NT2/D1 (cell line): ENCODE data around the gene PTPN9.

Source experiments
- DNase-seq: peaks from one replicate; pipeline ENCODE4 v3.0.0-alpha.2; 2011; ENCODE audit warnings: low read depth, low spot score
- H3K27me3 ChIP-seq: 2 replicates; pipeline ENCODE4 v1.6.0; 2011; ENCODE audit warnings: mild to moderate bottlenecking; ENCODE audit not compliant: insufficient read length, insufficient read depth
- H3K36me3 ChIP-seq: 2 replicates; pipeline ENCODE4 v1.6.1; 2011; ENCODE audit warnings: mild to moderate bottlenecking, low read length, mixed read lengths; ENCODE audit not compliant: insufficient read depth, insufficient read length
- H3K4me1 ChIP-seq: 2 replicates; pipeline ENCODE4 v1.5.1; 2011; ENCODE audit not compliant: insufficient read depth, insufficient read length
- H3K4me3 ChIP-seq: 2 replicates; pipeline ENCODE4 v1.5.1; 2011; ENCODE audit warnings: low read depth; ENCODE audit not compliant: insufficient read length
- H3K9ac ChIP-seq: 2 replicates; pipeline ENCODE4 v1.6.0; 2011; ENCODE audit warnings: low read depth; ENCODE audit not compliant: insufficient read length
- H3K9me3 ChIP-seq: 2 replicates; pipeline ENCODE4 v1.5.1; 2011; ENCODE audit warnings: mild to moderate bottlenecking, low read length; ENCODE audit not compliant: insufficient read depth
- SUZ12 ChIP-seq: IDR thresholded peaks from 2 replicates; pipeline ENCODE4 v1.6.1; 2011; ENCODE audit not compliant: insufficient read length, insufficient read depth; ENCODE audit errors: extremely low read depth
- YY1 ChIP-seq: IDR thresholded peaks from 2 replicates; pipeline ENCODE4 v1.6.1; 2011; ENCODE audit not compliant: insufficient read length, insufficient read depth
- ZNF274 ChIP-seq: IDR thresholded peaks from 2 replicates; pipeline ENCODE4 v1.6.1; 2011; ENCODE audit warnings: mild to moderate bottlenecking, low read depth, low read length

PTPN9 gene

DNA sequence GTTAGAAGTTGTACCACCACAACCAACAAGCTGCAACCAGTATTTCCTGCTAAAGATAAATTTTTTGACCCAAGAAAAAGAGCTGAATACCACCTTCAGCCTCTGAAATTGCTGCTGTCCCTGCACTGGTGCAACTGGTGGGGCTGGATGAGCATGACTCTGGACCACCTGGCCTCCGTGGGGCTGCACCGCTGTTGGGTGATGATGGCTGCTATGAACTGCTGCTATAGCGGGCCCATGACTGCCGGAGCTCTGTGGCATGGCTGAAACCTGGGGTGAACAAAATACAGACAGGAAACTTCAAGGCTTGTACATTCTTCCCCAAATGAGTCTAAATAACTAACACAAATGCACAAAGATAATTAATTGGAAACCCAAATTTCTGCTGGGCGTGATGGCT is 156.6 kb downstream of the PTPN9 start:
- DNase-seq: no peak
- Histone ChIP-seq H3K4me1 (no peaks in the 10 kb centered on the region), H3K36me3 (peaks cover 65% of the 10 kb centered on the region), H3K27me3 (no peaks in the 10 kb centered on the region), H3K9ac (no peak overlapping the region), H3K4me3 (no peak overlapping the region), H3K9me3 (no peaks in the 10 kb centered on the region)
- TF ChIP-seq ZNF274 (no peak), YY1 (no peak), SUZ12 (no peak)

DNA sequence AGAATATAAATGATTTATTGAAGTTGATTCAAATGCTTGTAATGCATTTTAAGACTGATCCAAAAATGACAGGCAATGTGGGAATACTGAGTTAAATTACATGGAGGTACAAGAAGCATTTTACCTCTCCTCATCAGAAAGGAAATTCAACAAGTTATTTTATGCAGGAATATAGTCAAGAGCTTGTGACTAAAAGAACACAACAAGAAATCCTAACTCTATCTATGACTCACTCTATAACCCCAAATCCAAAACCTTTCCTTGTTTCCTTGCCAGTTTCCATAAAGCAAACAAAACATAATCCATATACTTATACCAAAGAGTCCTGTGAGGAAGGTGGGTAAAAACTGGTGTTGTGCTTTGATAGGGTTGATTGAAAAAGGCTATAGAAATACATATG is 158.4 kb downstream of the PTPN9 start:
- peaks cover 54% of the 10 kb centered on the region for H3K36me3 ChIP-seq
- H3K27me3 ChIP-seq: no peaks in the 10 kb centered on the region

DNA sequence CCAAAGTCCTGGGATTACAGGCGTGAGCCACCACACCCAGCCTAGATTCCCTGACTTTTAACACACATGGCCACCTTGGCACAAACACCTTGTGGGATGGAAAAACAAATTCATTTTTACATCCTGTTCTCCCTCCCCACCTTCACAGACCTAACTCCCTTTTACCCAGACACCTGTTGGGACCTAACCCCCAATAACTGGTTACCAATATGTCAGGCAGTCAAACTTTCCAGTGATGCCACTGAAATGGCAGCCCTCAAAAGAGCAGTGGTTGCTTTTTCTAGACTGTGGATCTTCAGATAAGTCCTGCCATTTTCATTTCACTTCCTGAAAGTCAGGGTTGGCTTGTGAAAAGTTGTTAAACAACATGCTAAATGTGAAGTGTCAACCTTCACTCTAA is 162.5 kb downstream of the PTPN9 start:
- no peak overlapping the region for H3K9ac ChIP-seq
- H3K36me3 ChIP-seq: peaks cover 53% of the 10 kb centered on the region

More for the DNA sequence above, 158.4 kb downstream of the PTPN9 start:
- Histone ChIP-seq H3K9me3 (no peaks in the 10 kb centered on the region), H3K9ac (no peak overlapping the region), H3K4me1 (no peaks in the 10 kb centered on the region), H3K4me3 (no peak overlapping the region)
- TF ChIP-seq SUZ12 (no peak), YY1 (no peak)
- no peak for DNase-seq

More for the DNA sequence above, 162.5 kb downstream of the PTPN9 start:
- Histone ChIP-seq H3K9me3 (no peaks in the 10 kb centered on the region), H3K27me3 (no peaks in the 10 kb centered on the region), H3K4me1 (no peaks in the 10 kb centered on the region), H3K4me3 (no peak overlapping the region)
- DNase-seq: no peak
- TF ChIP-seq ZNF274 (no peak), YY1 (no peak), SUZ12 (no peak)
